Pons (tissue), 1 donor: ENCODE measurements around the gene ARPP21.
A peak's percentile ranks its signal among the peaks of the same experiment; 100 is the strongest.

Source experiments
- DNase-seq: peaks from one replicate; pipeline ENCODE4 v3.0.0-alpha.2; 2016; ENCODE audit warnings: low spot score

The ARPP21 gene

GRCh38 chr3:35641920-35642527 lies 2.7 kb downstream of the ARPP21 start:
- DNase-seq: no peak

GRCh38 chr3:35643495-35643894 lies 4.2 kb downstream of the ARPP21 start:
- DNase-seq: no peak

DNA sequence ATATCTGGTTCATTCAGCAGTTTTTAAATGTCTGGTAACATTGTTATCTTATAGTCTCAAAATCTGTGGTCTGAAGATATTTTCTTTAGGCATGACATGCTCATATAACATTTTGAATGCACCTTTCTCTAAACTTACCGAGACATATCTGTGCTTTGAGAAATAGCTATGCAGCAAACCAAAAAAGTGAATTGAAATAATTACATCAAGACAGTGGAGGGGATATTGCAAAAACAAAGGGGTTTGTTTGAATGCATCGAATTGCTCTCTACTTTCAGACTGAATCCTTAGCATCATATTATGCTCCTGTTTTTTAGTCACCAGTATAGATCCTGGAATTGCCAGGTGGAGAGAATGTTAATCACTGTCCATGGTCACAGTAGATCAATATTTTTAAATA lies 5.1 kb downstream of the ARPP21 start:
- no peak for DNase-seq

DNA sequence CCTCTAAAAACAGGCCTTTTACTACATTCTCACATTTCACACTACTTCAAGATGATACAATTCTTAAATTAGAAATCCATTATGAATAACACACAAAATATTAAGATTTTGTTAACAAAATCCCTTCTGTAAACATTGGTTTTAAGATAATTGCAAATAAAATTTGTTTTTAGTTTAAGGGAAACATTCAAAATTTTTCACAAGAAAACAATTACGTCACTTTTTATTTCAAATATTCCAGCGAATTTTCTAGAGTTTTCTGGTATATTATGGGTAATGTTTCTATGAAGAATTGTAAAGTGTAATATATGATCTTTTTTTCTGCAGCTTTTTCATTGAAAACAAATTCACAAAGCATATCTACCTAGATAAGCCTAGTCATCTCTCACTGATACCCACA lies 5.9 kb downstream of the ARPP21 start:
- DNase-seq: no peak

- DNase-seq: no peak
These were observed 6.8 kb downstream of the ARPP21 start for GRCh38 chr3:35646081-35646480.

DNA sequence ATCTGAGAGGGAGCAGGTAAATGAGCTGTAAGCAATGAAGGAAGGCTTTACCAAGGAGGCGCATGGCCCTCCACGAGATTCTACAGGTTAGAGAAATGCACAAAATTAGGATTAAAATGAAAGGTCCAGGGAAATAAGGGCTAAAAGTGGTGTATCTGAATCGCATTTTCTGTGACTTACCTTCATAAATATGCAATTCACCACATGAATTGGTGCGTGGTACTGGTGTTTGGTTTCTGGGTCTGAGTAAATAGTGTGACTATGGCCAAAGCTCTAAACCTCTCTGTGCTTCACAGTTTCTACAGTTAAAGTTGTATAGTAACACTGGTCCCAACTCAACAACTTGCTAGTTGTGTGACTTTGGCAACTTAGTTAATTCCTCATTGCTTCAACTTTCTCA lies 8.1 kb downstream of the ARPP21 start:
- no peak for DNase-seq

DNA sequence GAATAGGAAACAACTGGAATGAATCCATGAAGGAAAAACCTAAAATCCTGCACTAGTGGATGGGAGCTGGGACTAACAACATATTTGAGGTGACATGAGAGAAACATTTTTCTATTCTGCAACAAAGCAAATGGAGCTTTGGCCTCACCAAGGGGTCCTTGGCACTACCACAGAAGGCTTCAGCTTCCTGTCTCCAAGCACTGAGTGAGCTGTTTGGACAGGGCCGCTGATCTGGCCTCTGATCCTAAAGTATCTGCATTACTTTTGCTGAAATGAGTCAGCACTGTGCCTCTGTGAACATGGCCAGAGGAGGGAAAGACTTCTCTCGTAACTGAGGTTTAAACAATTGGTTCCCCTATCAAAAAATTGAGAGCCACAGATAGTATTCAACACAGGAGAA lies 9.0 kb downstream of the ARPP21 start:
- DNase-seq: no peak

DNA sequence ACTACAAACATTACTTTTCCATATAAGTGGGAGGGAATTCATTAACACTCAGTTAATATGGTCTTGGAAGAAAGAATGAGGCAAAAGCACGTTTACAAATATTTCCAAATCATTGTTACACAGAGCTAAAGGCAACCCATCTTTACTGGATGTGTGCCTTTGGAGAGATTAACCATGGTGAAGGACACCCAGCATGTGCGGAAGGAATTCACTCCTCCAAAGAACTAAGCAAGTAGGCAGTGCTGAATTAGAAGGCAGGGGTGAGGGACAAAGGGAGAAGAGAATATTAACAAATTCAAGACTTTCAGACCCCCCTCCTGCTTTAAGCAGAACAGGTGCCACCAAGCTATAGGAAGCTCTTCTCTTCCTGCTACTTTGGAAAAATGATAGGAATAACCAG lies 10.1 kb downstream of the ARPP21 start:
- DNase-seq: no peak

DNA sequence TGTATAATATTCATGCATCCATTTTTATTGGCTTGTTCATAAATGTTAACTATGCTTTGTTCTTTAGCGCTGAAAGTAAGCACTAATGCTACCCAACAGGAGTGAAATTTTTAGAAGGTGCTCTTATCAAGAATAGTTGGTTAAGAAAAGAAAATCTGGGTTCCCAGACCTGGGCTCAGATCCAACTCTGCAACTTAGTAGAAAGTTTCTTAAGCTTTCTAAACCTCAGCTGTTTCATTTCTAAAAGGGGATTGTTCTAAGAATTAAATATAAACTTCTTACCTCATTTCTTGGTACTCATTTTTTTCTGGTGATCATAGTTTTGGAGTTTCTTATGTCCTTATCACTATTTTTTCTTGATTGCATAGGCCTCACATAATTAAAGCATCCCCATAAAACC lies 12.1 kb downstream of the ARPP21 start:
- DNase-seq: no peak

- no peak for DNase-seq
These were observed 12.5 kb downstream of the ARPP21 start for GRCh38 chr3:35651851-35652250.

GRCh38 chr3:35653347-35653746 lies 14.0 kb downstream of the ARPP21 start:
- DNase-seq: no peak

- DNase-seq: no peak
These were observed 15.2 kb downstream of the ARPP21 start for GRCh38 chr3:35654476-35654875.

DNA sequence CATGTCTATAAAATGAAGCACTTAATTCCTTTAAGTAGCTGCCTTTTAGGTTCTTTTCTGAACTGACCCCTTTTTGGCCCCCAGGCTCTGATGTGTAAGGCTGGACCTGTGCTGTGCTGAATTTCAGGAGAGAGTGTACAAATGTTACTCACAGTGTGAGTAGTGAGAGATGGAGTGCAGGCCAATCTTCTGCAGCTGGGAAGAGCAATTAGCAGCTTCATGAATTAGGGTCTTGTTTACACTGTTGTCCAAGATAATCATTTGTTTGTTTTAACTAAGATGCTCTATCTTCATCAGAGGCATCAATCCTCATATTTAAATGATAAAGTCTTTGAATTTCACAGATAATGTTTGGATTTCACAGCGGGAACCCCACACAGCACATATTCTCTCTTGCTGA lies 19.4 kb downstream of the ARPP21 start:
- DNase-seq: peak; percentile 42

DNA sequence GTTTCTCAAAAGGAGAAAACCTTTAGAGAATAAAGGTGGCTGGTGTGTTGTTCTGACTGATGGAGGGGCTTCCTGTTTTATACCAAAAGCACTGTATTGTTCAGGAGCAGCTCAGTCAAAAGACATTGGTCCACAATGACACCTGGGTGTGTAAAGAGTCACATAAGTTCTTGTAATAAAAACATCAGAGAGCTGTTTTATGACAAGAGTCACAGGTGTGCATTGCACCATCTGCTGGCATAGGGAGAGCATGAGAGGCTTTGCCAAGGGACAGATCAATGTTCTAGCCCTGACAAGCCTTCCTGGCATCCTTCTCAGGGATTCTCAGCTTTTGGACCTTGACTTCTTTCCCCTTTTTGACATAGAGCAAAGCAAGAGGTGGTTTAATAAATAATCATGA lies 20.4 kb downstream of the ARPP21 start:
- no peak for DNase-seq

DNA sequence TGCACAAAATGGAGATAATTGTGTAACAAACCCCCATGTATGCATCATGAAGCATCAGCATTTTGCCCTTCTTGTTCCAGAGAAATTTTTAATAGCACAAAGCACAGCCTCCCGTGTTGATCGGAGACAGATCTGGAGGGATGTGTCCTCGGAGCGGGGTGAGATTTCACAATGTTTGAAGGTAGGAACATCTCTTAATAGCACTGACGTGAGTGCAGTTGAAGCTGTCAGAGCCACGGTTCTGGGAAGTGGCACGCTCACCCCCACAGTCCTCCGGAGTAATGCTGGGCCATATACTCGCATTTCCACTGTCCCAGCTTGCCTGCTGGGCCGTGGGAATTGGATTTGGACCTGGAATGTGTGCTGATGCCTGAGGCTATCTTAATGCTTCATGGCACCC lies 24.1 kb downstream of the ARPP21 start:
- no peak for DNase-seq

GRCh38 chr3:35664460-35664919 lies 25.2 kb downstream of the ARPP21 start:
- DNase-seq: peak; percentile 88

GRCh38 chr3:35665390-35666055 lies 26.2 kb downstream of the ARPP21 start:
- no peak for DNase-seq

DNA sequence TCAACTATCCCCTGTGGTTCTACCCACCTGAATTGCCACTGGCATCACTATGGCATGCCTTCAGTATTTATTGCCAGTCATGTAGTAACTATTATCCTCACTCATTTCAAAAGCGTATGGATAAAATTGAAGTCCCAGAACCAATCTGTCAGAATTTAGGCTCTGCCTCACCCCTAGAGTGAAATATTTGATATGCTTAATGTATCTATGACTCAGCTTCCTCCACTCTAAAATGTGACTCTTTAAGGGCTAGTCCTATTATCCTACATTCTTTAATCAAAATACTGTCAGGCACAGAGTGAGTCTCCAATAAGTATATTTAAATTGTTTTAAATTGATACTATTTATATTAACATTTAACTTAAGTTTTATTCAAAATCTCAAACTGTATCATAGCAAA lies 27.6 kb downstream of the ARPP21 start:
- no peak for DNase-seq

GRCh38 chr3:35670408-35670965 lies 31.2 kb downstream of the ARPP21 start:
- DNase-seq: peak; percentile 43

- DNase-seq: no peak
These were observed 32.2 kb downstream of the ARPP21 start for GRCh38 chr3:35671483-35671882.

GRCh38 chr3:35673017-35673416 lies 33.7 kb downstream of the ARPP21 start:
- DNase-seq: no peak

DNA sequence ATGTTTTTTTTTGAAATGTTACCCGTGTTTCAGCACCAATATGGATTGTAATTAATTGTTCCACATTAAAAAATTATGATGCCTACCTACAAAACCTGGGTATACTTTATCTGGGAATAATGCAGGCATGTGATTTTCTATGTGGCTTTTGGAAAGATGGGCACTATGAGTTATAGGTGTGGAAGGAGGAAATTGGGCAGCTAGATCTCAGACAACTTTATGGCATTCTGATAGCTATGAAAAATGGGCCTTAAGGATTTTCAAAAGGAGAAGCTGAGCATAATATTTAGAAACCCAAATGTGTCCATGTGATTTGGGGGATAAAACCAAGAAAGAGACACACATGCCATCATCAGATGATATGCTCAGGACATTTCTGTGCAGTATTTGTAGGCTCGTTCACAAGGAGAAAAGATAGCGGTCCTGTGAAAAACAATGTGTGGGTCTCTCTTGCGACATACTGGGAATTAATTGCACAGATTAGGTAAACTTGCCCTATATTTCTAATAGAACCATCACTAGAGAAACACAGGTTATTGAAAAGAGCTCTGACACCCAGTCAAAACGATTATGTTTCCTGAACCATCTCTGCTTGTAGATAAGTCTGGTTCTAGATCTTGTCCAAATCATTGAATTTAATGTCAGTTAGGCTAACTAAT lies 35.3 kb downstream of the ARPP21 start:
- DNase-seq: no peak

DNA sequence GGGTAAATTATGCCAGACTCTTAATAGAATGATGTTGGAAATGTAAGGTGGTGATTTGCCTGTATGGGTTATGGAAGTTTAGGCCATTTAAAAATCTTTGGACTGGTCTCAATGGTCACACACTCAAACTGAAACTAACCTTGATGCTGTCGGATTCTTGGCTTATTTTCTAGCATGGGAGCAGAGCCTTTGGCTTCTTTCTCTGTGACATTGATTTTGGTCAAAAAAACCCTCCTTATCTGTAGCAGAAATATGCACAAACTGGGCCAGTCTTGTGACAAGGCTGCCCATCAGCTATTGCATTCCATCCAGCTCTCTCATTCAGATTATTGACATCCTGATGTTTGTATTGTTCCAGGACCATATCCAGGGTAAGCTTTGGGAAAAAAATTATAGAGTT lies 35.9 kb downstream of the ARPP21 start:
- DNase-seq: no peak
